HUES6 (cell line): ENCODE measurements around the gene EBPL.

ENCODE experiments used
- H3K27ac ChIP-seq: 2 replicates; pipeline ENCODE4 v1.7.0; 2013; ENCODE audit warnings: low read depth, mild to moderate bottlenecking, low read length, inconsistent platforms
- H3K27me3 ChIP-seq: 2 replicates; pipeline ENCODE4 v1.6.1; 2013; ENCODE audit warnings: low read length; ENCODE audit not compliant: control insufficient read depth, insufficient read depth
- H3K36me3 ChIP-seq: 2 replicates; pipeline ENCODE4 v1.6.1; 2013; ENCODE audit warnings: low read length; ENCODE audit not compliant: control insufficient read depth, insufficient read depth
- H3K4me1 ChIP-seq: 2 replicates; pipeline ENCODE4 v1.6.1; 2013; ENCODE audit warnings: low read length; ENCODE audit not compliant: control insufficient read depth, insufficient read depth
- H3K4me3 ChIP-seq: 2 replicates; pipeline ENCODE4 v1.5.1; 2013; ENCODE audit warnings: low read depth, low read length
- H3K9ac ChIP-seq: one replicate; pipeline ENCODE4 v1.6.1; 2013; ENCODE audit warnings: mild to moderate bottlenecking, low read length
- H3K9me3 ChIP-seq: 2 replicates; pipeline ENCODE4 v1.6.1; 2013; ENCODE audit warnings: low read depth, low read length; ENCODE audit not compliant: control insufficient read depth, insufficient read depth

The EBPL gene

DNA sequence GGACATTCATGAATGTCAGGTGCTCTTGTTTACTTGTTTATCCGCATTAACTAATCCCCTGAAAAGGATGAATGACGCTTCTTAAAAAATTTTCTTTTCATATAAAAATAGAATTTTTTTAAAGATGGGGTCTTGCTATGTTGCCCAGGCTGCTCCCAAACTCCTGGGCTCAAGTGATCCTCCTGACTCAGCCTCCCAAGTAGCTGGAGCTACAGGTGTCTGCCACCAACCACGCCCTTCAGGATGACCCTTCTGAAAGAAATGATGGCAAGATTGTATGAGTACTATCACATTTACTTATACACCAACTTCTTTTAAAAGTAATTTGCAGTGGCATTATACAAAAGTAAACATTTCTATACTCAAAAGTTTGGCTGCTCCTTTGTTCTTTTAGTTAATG is 6.2 kb upstream of the EBPL start:
- Histone ChIP-seq H3K4me3 (no peak overlapping the region), H3K27ac (no peak overlapping the region), H3K4me1 (peaks cover 4% of the 10 kb centered on the region; the same call in 1 of the 2 replicates), H3K36me3 (peaks cover 25% of the 10 kb centered on the region), H3K9me3 (no peaks in the 10 kb centered on the region), H3K27me3 (no peaks in the 10 kb centered on the region), H3K9ac (no peak overlapping the region)

- peaks cover 2% of the 10 kb centered on the region; the same call in 1 of the 2 replicates for H3K4me1 ChIP-seq
- H3K27me3 ChIP-seq, result no peaks in the 10 kb centered on the region
- no peak overlapping the region for H3K27ac ChIP-seq
- no peak overlapping the region for H3K9ac ChIP-seq
- peaks cover 5% of the 10 kb centered on the region; the same call in 1 of the 2 replicates for H3K36me3 ChIP-seq
- no peaks in the 10 kb centered on the region for H3K9me3 ChIP-seq
- H3K4me3 ChIP-seq, result no peak overlapping the region
Observed at GRCh38 chr13:49694446-49694845, 3.2 kb upstream of the EBPL start.

- Histone ChIP-seq H3K27me3 (no peaks in the 10 kb centered on the region), H3K4me3 (no peak overlapping the region), H3K9ac (no peak overlapping the region), H3K27ac (no peak overlapping the region), H3K9me3 (no peaks in the 10 kb centered on the region), H3K4me1 (peaks cover 2% of the 10 kb centered on the region; the same call in 1 of the 2 replicates), H3K36me3 (peaks cover 7% of the 10 kb centered on the region; the same call in 1 of the 2 replicates)
Observed at GRCh38 chr13:49693877-49694276, 2.6 kb upstream of the EBPL start.

GRCh38 chr13:49693191-49693733 is 2.0 kb upstream of the EBPL start:
- no peak overlapping the region for H3K9ac ChIP-seq
- no peaks in the 10 kb centered on the region for H3K27me3 ChIP-seq
- H3K36me3 ChIP-seq, result peaks cover 11% of the 10 kb centered on the region; the same call in 1 of the 2 replicates
- H3K9me3 ChIP-seq, result no peaks in the 10 kb centered on the region
- no peak overlapping the region for H3K4me3 ChIP-seq
- H3K27ac ChIP-seq, result no peak overlapping the region
- peaks cover 2% of the 10 kb centered on the region; the same call in 1 of the 2 replicates for H3K4me1 ChIP-seq

DNA sequence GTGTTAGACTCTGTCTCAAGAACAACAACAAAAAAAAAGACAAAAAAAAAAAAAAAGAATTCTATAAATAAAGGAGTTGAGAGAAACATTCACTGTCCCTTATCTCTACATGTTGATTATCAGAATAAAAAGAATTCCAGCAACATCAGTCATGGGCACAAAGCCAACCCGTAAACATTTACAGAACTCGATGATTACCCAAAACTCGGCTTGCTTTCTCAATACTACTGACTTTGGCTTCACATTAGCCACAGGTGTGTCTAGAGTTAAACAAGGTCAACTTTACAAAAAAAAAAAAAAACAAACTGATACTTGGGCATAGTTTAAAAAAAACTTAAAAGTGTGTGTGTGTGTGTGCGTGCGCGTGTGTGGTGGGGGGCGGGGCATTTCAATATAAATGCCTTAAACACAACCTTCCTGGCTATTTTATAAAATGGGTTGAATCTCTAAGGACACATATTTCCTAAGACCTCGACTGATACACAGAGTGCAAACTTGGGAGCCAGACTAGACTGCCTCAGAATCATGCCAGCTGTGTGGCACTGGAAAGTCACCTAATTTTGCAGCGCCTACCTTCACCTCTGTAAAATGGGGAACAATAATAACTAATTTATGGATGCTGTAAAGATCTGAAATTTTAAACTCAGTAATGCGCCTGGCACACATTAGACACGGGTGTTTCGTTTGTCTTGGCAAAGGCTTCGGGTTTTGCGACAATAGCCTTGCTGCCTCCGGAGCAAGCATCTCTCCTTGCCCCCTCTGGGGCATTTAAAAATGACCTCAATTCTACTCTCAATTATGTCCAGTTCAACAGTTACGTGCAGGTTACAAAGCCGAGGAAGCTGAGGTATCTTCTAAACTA is 922 bp downstream of the EBPL start:
- peak overlapping the region; percentile 80 for H3K9ac ChIP-seq
- peaks cover 2% of the 10 kb centered on the region; the same call in 1 of the 2 replicates for H3K4me1 ChIP-seq
- peak overlapping the region; percentile 69; the same call in 1 of the 2 replicates for H3K27ac ChIP-seq
- H3K36me3 ChIP-seq, result peaks cover 29% of the 10 kb centered on the region
- no peaks in the 10 kb centered on the region for H3K9me3 ChIP-seq
- H3K27me3 ChIP-seq, result no peaks in the 10 kb centered on the region
- peak overlapping the region; percentile 92 for H3K4me3 ChIP-seq

DNA sequence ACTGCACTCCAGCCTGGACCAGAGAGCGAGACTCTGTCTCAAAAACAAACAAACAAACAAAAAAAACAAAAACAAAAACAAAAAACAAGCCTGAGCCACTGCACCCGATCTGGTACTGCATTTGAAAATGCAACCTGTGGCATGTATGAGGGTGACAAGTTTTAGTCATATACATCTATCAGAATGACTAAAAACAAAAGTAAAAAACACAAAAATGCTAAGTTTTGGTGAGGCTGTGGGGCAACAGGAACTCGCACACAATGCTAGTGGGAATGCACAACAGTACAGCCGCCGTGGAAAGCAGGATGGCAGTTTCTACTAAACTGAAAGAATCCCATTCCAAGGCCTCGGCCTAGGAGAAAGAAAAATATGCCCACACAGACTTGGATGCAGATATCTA is 7.8 kb downstream of the EBPL start:
- no peak overlapping the region for H3K27ac ChIP-seq
- H3K27me3 ChIP-seq, result no peaks in the 10 kb centered on the region
- H3K9me3 ChIP-seq, result peaks cover 19% of the 10 kb centered on the region
- H3K4me3 ChIP-seq, result no peak overlapping the region
- H3K4me1 ChIP-seq, result no peaks in the 10 kb centered on the region
- peaks cover 40% of the 10 kb centered on the region for H3K36me3 ChIP-seq
- no peak overlapping the region for H3K9ac ChIP-seq

GRCh38 chr13:49681842-49682435 is 9.3 kb downstream of the EBPL start:
- no peak overlapping the region for H3K27ac ChIP-seq

GRCh38 chr13:49679246-49679645 is 12.0 kb downstream of the EBPL start:
- Histone ChIP-seq H3K4me3 (no peak overlapping the region), H3K36me3 (peaks cover 26% of the 10 kb centered on the region), H3K27ac (no peak overlapping the region), H3K4me1 (no peaks in the 10 kb centered on the region), H3K27me3 (no peaks in the 10 kb centered on the region), H3K9ac (no peak overlapping the region), H3K9me3 (peaks cover 26% of the 10 kb centered on the region)

More at GRCh38 chr13:49681842-49682435, 9.3 kb downstream of the EBPL start:
- Histone ChIP-seq H3K4me1 (no peaks in the 10 kb centered on the region), H3K4me3 (no peak overlapping the region), H3K27me3 (no peaks in the 10 kb centered on the region), H3K36me3 (peaks cover 35% of the 10 kb centered on the region), H3K9me3 (peaks cover 25% of the 10 kb centered on the region), H3K9ac (no peak overlapping the region)

DNA sequence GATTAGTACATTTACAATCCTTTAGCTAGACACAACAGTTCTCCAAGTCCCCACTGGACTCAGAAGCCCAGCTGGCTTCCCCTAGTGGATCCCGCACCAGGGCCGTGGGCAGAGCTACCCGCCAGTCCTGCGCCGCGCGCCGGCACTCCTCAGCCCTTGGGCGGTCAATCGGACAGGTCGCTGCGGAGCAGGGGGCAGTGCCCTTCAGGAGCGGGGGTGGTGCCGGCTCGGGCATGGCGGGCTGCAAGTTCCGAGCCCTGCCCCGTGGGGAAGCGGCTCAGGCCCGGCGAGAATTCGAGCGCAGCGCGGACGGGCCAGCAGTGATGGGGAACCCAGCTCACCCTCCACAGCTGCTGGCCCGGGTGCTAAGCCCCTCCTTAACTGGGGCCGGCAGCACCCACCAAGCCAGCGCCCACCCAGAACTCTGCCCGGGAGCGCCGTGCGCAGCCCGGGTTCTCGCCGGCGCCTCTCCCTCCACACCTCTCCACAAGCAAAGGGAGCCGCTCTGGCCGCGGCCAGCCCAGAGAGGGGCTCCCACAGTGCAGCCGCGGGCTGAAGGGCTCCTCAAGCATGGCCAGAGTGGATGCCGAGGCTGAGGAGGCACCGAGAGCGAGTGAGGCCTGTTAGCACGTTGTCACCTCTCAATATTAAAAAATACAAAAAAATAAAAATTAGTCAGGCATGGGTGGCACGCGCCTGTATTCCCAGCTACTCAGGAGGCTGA is 12.9 kb downstream of the EBPL start:
- Histone ChIP-seq H3K36me3 (peaks cover 26% of the 10 kb centered on the region), H3K27ac (no peak overlapping the region), H3K27me3 (no peaks in the 10 kb centered on the region), H3K4me1 (no peaks in the 10 kb centered on the region), H3K9ac (no peak overlapping the region), H3K9me3 (peaks cover 26% of the 10 kb centered on the region), H3K4me3 (no peak overlapping the region)

DNA sequence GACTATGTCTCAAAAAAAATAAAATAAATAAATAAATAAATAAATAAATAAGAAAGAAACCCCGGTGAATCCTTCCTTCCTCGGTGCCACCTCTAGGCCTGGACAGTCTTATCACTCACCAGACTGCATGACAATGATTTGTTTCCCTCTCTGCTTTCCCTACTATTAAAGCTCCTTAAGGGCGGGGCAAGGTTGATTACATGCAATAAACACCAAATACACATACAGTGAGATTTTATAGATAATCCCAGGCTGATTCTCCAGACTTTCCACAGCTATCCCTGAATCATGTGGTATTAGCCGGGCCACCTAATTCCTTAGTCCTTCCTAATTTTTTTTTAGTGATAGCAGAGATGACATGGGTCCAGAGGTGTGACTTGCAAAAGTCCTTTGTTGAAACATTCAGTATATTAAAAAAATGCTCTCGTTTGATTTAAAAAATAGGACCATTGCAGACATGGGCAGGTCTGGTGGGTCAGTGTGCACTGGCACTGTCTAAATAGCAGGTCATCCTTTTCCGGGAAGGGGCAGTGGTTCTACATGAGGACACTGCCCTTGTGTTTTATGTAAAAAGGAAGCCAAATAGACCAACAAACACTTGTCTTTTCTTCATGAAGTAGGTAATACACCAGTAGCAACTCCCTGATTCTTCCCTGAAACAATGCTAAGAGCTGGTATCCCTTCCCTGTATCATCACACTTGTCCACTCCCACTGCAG is 14.5 kb downstream of the EBPL start:
- Histone ChIP-seq H3K4me3 (no peak overlapping the region), H3K9me3 (peaks cover 26% of the 10 kb centered on the region), H3K4me1 (no peaks in the 10 kb centered on the region), H3K9ac (no peak overlapping the region), H3K36me3 (peaks cover 26% of the 10 kb centered on the region), H3K27me3 (no peaks in the 10 kb centered on the region), H3K27ac (no peak overlapping the region)
